ENCODE measurements around the gene DYNAP.

GRCh38 chr18:54612237-54612636, 21.2 kb downstream of the DYNAP start:
- TF ChIP-seq CTCF (IDR thresholded peaks at IDR 0.05; ENCODE audit: poor library complexity) (no peak), EZH2phosphoT487 (IDR thresholded peaks at IDR 0.05; ENCODE audit: low read depth, severe bottlenecking, unreplicated experiment) (no peak), EZH2 (IDR thresholded peaks at IDR 0.05; ENCODE audit: borderline replicate concordance) (no peak)

All from hepatocyte (in vitro differentiated cells).